GM19372 (cell line): ENCODE measurements around the gene IFT22.
"Not testable (repeated sequence)": the region's sequence is repeated elsewhere in the genome, so short reads cannot be mapped to it uniquely, and the experiment has no call there.

Source experiments
- ATAC-seq: cut with Tn5 transposase; IDR thresholded peaks from one replicate; pipeline ENCODE4 v1.9.1; 2021; ENCODE audit warnings: mild to moderate bottlenecking, low read depth, moderate library complexity; ENCODE audit not compliant: unreplicated experiment

The IFT22 gene

GRCh38 chr7:101319401-101319800 is 2.2 kb downstream of the IFT22 start:
- ATAC-seq = no peak

DNA sequence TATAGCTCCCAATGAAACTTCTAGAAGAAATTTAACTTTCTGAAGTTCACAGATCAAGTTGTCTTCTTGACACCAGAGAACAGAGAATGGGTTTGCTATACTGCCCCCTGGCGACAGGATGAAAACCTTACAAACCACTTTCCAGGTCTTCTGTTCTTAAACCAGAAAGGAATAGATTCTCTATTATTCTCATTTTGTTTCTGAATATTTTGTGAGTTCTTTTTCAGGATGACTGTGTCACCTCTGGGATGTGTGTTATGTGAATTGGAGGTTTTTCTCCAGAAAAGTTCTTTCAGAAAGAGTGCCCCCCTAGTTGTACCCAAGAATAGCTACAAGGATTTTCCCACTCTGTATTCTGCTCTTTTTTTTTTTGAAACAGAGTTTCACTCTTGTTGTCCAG is 6.3 kb downstream of the IFT22 start:
- ATAC-seq = no peak

DNA sequence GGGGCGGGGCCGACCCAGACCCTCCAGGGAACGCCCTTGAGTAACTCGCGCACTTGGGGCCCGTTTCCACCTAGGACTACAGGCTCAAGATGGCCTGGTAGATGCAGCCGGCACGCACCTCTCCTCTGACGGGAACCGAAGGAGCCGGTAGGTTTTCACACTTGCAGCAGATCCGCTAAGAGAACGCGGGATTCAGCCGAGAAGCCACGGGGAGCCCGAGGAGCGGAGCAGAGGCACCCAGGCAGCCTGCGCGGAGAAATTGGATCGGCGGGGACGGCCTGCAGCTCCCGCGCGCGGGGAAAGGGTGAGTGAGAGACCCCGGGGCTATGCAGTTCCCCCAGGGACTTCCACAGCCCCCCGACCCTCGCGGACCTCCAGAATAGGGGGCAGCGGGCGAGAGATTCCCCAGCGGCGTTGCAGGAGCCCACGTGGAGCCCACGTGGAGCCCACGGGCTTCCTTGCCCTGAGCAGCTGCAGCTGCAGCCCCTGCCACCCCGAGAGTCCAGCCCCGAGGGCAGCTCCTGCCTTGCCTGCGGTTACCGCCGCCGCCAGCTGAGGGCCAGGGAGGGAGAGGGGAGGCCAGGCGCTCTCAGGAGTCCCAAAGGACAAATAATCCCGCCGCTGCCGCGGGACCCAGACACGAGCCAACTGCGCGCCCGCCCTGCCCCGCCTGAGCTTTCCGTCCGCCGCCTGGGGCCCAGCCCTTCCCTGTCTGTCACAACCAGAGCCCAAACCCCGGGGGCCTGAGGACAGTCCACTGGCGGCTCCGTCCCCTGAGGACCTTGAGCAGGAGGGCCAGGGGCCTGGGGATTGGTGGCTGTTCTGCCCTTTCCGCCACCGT is 13.1 kb downstream of the IFT22 start:
- ATAC-seq = no peak

GRCh38 chr7:101306307-101306706 is 15.3 kb downstream of the IFT22 start:
- ATAC-seq = no peak

DNA sequence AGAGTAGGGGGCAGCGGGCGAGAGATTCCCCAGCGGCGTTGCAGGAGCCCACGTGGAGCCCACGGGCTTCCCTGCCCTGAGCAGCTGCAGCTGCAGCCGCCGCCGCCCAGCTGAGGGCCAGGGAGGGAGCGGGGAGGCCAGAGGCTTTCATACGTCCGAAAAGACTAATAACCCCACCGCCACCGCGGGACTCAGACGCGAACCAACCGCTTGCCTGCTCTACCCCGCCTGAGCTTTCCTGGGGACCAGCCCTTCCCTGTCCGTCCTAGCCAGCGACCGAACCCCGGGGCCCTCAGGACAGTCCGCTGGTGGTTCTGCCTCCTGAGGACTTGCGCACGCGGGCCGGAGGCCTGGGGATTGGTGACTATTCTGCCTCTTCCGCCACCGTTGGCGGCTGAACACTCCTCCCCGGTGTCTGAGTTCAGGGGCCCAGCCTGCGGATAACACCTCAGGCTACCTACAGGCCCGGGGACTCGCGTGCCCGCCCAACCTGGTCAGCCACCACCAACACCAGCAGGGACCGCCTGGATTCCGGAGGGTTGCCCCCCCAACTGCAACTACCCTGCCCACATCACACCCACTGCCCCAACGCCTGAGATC is 18.4 kb downstream of the IFT22 start:
- ATAC-seq = no peak

- no peak for ATAC-seq
Observed at GRCh38 chr7:101302641-101303101, 18.9 kb downstream of the IFT22 start.

- ATAC-seq = no peak
Observed at GRCh38 chr7:101300465-101301376, 20.9 kb downstream of the IFT22 start.

DNA sequence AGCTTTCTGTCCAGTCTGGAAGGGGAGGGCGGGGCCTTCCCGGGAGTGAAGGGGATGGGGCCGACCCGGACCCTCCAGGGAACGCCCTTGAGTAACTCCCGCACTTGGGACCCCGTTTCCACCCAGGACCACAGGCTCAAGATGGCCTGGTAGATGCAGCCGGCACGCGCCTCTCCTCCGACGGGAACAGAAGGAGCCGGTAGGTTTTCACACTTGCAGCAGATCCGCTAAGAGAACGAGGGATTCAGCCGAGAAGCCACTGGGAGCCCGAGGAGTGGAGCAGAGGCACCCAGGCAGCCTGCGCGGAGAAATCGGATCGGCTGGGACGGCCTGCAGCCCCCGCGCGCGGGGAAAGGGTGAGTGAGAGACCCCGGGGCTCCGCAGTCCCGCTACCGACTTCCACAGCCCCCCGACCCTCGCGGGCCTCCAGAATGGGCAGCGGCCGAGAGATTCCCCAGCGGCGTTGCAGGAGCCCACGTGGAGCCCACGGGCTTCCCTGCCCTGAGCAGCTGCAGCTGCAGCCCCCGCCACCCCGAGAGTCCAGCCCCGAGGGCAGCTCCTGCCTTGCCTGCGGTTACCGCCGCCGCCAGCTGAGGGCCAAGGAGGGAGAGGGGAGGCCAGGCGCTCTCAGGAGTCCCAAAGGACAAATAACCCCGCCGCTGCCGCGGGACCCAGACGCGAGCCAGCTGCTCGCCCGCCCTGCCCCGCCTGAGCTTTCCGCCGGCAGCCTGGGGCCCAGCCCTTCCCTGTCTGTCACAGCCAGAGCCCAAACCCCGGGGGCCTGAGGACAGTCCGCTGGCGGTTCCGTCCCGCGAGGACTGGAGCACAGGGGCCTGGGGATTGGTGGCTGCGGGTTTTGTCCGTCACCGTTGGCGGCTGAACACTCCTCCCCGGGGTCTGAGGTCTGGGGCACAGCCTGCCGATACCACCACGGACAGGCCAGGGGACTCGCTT is 21.8 kb downstream of the IFT22 start:
- ATAC-seq = no peak

GRCh38 chr7:101294832-101295121 is 26.8 kb downstream of the IFT22 start:
- ATAC-seq = no peak

DNA sequence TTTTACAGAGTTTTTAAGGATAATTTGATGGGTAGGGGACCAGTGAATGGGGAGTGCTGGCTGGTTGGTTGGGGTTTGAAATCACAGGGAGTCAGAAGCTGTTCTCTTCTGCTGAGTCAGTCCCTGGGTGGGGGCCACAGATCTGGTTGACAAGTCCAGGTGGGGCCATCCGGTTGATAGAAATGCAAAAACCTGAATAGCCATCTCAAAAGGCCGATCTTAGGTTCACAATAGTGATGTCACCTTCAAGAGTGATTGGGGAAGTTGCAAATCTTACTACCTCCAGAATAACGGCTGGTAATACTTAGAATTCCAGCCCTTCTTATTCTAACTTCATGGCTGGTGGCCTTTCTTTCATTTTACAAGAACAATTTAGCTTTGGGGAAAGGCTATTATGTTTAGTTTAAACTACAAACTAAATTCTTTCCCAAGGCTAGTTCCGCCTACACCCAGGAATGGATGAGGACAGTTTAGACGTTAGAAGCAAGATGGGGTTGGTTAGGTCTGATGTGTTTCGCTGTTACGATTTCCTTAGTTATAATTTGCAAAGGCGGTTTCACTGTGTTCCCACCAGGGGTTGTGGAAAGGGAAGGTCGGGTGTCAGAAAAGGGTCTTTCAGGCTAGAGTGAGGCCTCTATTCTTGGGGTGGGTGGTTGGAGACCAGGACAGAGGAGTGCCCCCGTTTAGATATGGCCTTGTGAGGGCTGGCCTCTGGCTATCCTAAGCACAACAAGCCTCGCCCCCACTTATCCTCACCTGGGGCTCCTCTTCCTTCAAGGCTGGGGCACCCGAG is 27.4 kb downstream of the IFT22 start:
- no peak for ATAC-seq

- ATAC-seq = not testable (repeated sequence)
Observed at GRCh38 chr7:101293069-101294021, 28.3 kb downstream of the IFT22 start.

DNA sequence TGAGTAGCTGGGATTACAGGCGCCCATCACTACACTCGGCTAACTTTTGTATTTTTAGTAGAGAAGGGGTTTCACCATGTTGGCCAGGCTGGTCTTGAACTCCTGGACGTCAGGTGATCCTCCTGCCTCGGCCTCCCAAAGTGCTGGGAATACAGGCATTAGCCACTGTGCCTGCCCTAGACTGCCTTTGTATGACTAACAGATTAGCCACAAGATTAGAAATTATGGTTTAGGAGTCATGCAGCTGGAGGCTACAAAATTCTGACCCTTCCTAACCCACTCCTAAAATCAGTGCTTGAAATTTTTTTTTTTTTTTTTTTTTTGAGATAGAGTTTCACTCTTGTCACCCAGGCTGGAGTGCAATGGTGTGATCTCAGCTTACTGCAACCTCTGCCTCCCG is 29.0 kb downstream of the IFT22 start:
- ATAC-seq = not testable (repeated sequence)

DNA sequence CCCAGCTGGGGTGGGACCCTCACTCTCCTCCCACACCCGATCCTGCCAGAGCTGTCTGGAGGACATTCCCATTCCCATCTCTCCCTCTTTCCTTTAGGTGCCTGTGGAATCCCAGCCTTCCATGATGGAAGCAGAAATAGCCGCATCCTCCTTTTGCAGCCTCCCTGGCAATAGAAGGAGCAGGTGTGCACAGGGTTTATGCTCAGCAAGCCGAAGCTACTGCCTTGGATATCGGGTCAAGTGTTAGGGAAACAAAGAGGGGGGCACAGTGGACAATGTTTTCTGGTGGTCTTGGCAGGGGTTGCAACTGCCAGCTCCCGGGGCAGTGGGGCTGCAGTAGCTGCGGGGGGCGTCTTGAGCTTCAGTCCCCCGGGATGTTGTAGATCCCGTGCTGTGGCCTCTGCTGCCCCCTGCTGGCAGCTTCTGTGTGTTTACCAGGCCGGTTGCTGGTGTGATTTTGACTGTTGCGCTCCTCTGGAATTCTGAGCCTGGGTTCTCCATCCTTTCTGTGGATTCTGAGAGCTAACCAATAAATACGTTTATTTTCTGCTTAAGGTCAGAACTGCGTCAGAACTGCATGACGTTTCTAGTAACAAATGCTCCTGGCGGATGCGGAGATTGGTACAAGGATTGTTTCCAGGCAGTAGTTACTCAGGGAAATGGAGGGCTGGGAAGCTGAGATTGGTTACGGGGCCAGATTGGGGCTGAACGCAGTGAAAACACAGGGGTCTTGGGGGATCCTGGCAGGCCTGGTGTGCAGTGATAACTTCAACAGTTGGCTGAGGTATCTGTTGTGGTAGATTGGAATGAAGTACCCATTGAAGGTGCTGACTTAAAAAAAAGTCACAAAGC is 31.2 kb downstream of the IFT22 start:
- peak; percentile 39 for ATAC-seq

DNA sequence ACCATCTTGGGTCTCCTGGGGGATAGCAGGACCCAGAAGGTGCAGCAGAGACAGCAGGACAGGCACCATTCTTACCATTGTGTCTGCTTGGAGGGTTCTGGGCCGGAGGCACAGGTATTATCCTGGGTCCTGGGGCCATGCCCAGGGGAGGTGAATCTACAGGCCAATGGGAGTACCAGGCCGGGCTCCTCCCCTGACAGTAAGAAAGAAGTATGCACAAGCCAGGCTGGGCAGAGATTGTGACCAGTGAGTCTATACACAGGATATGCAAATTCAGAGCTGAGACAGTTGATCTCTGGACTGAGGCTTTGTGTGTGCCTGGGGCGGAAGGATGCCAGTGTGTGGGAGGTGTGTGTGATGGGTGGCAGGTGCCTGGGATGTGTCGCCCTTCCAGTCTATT is 31.9 kb downstream of the IFT22 start:
- ATAC-seq = peak; percentile 59

DNA sequence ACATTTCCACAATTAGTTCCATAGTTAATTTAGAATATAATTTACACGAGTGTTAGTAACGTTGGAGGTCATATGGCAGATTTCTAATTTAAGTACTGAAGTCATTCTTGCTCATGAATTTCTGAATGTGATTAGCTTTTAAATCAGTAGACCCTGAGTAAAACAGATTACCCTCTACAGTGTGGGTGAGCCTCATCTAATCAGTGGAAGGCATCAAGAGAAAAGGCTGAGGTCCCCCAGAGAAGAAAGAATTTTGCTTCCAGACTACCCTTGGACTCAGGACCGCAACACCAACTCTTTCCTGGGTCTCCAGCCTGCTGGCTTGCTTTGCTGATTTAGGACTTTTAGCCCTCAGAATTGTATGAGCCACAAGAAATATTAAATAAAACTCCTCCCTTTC is 33.2 kb downstream of the IFT22 start:
- no peak for ATAC-seq

DNA sequence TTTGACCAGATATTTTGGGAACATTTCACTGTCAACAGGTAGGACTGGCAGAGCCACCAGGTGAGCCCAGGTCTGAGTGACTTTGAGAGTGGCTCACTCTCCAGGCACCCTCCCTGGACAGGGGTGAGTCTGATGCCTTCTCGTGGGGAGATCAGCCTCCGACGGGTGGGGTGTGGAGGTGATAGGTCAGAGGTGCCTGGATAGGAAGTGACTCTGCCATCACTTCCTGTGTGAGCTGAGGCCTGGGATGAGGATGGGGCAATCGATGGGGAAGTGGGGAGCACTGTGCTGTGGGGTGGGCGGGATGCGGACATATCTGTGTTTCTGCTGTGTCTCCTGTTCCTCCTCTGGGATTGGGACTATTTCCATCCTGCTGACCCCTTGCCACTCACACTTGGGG is 34.6 kb downstream of the IFT22 start:
- ATAC-seq = no peak

DNA sequence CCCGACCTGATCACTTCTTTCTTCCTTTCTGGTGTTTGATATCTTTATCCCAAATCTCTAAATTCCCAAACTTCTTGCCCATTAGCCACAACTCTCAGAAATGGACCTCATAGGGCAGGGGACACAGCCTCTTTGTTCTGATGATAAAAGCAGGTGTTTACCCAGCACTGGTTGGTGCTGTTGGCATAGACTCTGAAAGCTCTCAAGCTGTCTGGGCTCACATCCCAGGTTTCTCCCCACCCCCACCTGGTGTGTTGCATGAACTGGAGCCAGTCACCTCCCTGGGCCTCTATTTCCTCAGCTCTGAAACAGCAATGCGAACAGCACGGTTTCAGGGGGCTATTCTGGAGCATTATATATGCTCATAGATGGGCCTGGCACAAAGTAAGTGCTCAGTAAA is 35.7 kb downstream of the IFT22 start:
- not testable (repeated sequence) for ATAC-seq
